Colonic mucosa (tissue), 4 donors: ENCODE data around the gene THOP1. TPM values are rescaled to one million over a fixed set of nuclear protein-coding genes. Genes with fewer than 3 reads are reported as not detected.

Experiments
- DNase-seq: peaks from one replicate; pipeline ENCODE4 v3.0.0-alpha.2; 2020
- H3K27ac ChIP-seq: fragments of 200-600 bp; one replicate; pipeline ENCODE4 v1.8.0; 2021
- H3K27me3 ChIP-seq: fragments of 200-600 bp; one replicate; pipeline ENCODE4 v1.8.0; 2021
- H3K36me3 ChIP-seq: fragments of 200-600 bp; one replicate; pipeline ENCODE4 v1.8.0; 2021
- H3K4me1 ChIP-seq: fragments of 200-600 bp; one replicate; pipeline ENCODE4 v1.8.0; 2021; ENCODE audit warnings: mild to moderate bottlenecking
- H3K4me3 ChIP-seq: fragments of 200-600 bp; one replicate; pipeline ENCODE4 v1.8.0; 2021
- H3K9ac ChIP-seq, 2 donors: one replicate each; pipeline ENCODE4 v1.7.0; 2013; ENCODE audit warnings: control low read depth in 2 of 2, low read depth in 2 of 2, low read length in 2 of 2
- H3K9me3 ChIP-seq: fragments of 200-600 bp; one replicate; pipeline ENCODE4 v1.8.0; 2021
- intact Hi-C: fragments of 100-400 bp; cut with DNase I; formaldehyde crosslinking; loops from one replicate; pipeline ENCODE4 v1.14.1; 2022
- total RNA-seq, 2 donors: library from RNA; stranded (reverse); fragmentation: NEBNext Ultra II Directional in 1 of 2; extraction: Animal tissue kit (Norgen Biotek cat#: 25700) in 1 of 2; gene quantifications; one replicate each; pipeline ENCODE4 v1.2.1, GENCODE V29; 2021
- TF ChIP-seq, protein P1 (sequence below): fragments of 200-600 bp; IDR thresholded peaks from one replicate; pipeline ENCODE4 v1.8.0; 2022; ENCODE audit warnings: antibody characterized with exemption, mild to moderate bottlenecking
- donor health status: healthy.
- donor health status: DM: no; HTN: no; CAD: no.
- donor health status: DM: no; HTN: no; CAD: no.

Gene THOP1
- total RNA-seq, 2 donors from 2014 or later, result 45.5 to 139 TPM

DNA sequence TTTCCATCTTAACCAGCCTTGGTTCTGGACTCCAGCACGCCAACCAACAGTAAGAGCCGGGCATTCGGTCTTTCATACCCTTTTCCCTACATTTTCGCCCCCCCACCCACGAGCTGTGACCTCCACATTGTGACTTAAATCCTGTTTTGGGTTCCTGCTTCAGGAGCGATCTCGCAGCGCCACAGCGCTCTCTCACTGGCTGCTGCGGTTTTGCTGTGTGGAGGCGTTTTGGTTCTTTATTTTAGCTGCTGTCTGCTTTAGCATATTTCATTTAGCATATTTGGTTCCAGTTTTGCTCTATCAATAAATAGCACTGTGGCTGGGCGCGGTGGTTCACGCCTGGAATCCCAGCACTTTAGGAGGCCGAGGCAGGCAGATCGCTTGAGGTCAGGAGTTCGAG is 25.9 kb upstream of the THOP1 start:
- no peaks in the 10 kb centered on the region for H3K4me1 ChIP-seq

DNA sequence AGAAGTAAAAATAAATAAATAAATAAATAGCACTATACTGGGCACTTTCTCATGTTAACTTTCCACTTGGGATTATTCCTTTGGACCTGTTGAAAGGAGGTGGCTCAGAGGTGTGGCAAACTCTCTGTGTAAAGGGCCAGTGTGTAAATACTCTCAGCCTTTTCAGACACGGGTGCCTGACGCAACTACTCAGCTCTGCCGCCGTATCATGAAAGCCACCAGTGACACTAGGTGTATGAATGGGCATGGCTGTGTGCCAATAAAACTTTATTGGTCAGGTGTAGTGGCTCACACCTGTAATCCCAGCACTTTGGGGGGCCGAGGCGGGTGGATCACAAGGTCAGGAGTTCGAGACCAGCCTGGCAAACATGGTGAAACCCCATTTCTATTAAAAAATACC is 25.3 kb upstream of the THOP1 start:
- no peaks in the 10 kb centered on the region for H3K27me3 ChIP-seq
- no peaks in the 10 kb centered on the region for H3K4me1 ChIP-seq
- no peak overlapping the region for H3K27ac ChIP-seq
- H3K4me3 ChIP-seq, result no peak overlapping the region
- TF ChIP-seq, protein P1, sequence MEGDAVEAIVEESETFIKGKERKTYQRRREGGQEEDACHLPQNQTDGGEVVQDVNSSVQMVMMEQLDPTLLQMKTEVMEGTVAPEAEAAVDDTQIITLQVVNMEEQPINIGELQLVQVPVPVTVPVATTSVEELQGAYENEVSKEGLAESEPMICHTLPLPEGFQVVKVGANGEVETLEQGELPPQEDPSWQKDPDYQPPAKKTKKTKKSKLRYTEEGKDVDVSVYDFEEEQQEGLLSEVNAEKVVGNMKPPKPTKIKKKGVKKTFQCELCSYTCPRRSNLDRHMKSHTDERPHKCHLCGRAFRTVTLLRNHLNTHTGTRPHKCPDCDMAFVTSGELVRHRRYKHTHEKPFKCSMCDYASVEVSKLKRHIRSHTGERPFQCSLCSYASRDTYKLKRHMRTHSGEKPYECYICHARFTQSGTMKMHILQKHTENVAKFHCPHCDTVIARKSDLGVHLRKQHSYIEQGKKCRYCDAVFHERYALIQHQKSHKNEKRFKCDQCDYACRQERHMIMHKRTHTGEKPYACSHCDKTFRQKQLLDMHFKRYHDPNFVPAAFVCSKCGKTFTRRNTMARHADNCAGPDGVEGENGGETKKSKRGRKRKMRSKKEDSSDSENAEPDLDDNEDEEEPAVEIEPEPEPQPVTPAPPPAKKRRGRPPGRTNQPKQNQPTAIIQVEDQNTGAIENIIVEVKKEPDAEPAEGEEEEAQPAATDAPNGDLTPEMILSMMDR, result no peak
- intact Hi-C loops, result no loop called here
- no peak overlapping the region for H3K9ac ChIP-seq
- no peak for DNase-seq
- H3K9me3 ChIP-seq, result no peaks in the 10 kb centered on the region
- H3K36me3 ChIP-seq, result no peaks in the 10 kb centered on the region

More for the DNA sequence above, 25.9 kb upstream of the THOP1 start:
- no peaks in the 10 kb centered on the region for H3K27me3 ChIP-seq
- DNase-seq, result no peak
- H3K4me3 ChIP-seq, result no peak overlapping the region
- H3K9ac ChIP-seq, result no peak overlapping the region
- no peaks in the 10 kb centered on the region for H3K36me3 ChIP-seq
- TF ChIP-seq, protein P1, result no peak
- H3K27ac ChIP-seq, result no peak overlapping the region
- H3K9me3 ChIP-seq, result no peaks in the 10 kb centered on the region
- intact Hi-C loops, result no loop called here

DNA sequence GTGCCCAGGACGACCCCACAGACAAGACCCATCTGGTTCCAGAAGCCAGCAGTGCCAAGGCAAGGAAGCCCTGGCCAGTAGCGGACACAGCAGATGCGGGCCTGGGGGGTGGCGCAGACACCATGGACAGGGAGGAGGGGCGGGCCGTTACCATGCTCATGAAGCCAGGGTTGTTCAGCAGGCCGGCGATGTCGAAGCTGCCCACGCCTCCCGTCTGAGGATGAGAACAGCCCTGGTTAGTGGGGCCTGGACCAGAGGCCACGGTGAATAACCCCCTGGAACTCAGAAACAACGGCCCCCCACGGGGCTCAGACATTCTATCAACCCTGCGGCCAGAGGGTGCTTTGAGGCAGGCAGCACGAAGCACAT is 24.0 kb upstream of the THOP1 start:
- intact Hi-C loops, result no loop called here
- TF ChIP-seq, protein P1, result no peak
- no peak for DNase-seq
- H3K27ac ChIP-seq, result no peak overlapping the region
- H3K4me3 ChIP-seq, result no peak overlapping the region
- no peaks in the 10 kb centered on the region for H3K36me3 ChIP-seq
- H3K9me3 ChIP-seq, result no peaks in the 10 kb centered on the region
- H3K4me1 ChIP-seq, result no peaks in the 10 kb centered on the region
- no peaks in the 10 kb centered on the region for H3K27me3 ChIP-seq
- no peak overlapping the region for H3K9ac ChIP-seq

DNA sequence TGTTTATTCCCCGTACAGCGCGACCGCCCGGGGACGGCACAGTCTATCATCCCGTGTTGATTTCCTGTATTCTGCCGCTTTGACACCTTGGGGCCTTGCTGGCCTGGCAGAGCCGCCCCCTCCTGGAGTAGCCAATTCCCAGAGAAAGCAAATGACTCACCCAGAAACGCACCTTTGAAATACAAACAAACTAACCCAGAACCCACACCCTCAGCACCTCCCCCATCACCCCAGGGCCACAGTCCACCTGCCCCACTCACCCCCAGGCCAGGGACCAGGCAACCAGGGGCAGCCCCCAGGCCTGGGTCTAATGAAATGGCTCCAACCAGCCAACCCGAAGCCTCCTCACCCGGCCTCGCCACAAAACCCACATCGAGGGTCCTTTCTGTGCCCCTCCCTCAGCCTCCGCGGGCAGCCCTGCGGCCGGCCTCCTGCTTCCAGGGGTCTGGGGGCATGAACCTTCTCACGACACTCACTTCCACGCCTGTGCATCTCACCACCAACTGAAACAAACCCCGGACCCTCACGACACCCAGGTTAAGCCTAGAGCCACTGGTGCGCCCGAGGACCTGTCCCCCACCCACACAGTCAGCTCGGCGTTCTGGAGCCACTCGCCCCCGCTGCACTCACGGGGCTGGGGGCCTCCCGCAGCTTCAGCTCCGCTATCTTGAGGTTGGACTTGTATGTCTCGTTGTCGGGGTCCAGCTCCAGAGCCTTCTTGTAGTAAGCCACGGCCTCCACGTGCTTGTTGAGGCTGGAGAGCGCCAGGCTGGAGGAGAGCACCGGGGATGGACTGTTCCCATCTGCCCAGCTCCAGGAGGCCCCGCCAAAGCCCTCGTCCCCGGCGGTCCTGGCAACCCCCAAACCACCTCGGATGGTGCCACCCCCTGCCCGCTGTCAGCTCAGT is 23.2 kb upstream of the THOP1 start:
- H3K27me3 ChIP-seq, result no peaks in the 10 kb centered on the region
- no peak for DNase-seq
- no peak overlapping the region for H3K27ac ChIP-seq
- no peaks in the 10 kb centered on the region for H3K9me3 ChIP-seq
- intact Hi-C loops, result no loop called here
- H3K9ac ChIP-seq, result no peak overlapping the region
- no peaks in the 10 kb centered on the region for H3K36me3 ChIP-seq
- no peaks in the 10 kb centered on the region for H3K4me1 ChIP-seq
- TF ChIP-seq, protein P1, result no peak
- no peak overlapping the region for H3K4me3 ChIP-seq

DNA sequence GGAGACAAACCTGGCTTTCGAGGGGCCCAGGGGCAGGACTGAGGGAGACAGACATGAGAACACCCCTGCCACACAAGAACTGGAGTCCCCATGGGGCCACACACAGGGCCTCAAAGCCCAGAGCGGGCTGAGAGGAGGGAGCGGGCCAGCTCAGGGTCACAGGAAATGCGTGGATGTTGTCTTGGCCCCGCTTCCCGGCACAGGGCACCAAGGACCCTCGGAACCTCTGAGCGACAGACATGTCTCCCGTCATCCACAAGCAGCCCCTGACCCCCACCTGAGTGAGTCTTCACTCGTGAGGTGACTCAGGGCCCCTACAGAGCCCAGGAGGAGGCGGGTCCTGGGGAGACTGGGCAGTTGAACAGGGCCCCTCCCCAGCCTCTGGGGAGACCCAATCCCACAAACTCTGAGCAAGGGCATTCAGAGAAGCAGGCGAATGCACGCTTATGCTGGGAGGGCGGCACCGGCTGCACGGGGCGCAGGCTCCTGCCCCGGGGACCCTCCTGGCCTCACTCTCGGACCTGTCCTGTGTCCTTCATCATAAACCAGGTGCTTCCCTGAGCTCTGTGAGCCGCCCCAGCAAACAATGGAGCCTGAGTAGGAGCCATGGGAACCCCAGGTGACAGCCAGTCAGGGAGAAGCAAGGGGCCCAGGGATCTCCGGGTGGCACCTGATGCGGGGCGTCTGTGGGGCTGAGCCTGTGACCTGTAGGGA is 22.4 kb upstream of the THOP1 start:
- DNase-seq, result no peak
- Histone ChIP-seq H3K27ac (no peak overlapping the region), H3K9me3 (no peaks in the 10 kb centered on the region), H3K4me1 (no peaks in the 10 kb centered on the region), H3K27me3 (no peaks in the 10 kb centered on the region), H3K36me3 (no peaks in the 10 kb centered on the region), H3K4me3 (no peak overlapping the region), H3K9ac (no peak overlapping the region)
- TF ChIP-seq, protein P1, result no peak
- intact Hi-C loops, result no loop called here
